GM18517 (cell line): ENCODE data around the gene NRIP1.

Source experiments
- ATAC-seq: cut with Tn5 transposase; IDR thresholded peaks from one replicate; pipeline ENCODE4 v1.9.1; 2021; ENCODE audit warnings: mild to moderate bottlenecking, moderate library complexity; ENCODE audit not compliant: unreplicated experiment

NRIP1 gene

DNA sequence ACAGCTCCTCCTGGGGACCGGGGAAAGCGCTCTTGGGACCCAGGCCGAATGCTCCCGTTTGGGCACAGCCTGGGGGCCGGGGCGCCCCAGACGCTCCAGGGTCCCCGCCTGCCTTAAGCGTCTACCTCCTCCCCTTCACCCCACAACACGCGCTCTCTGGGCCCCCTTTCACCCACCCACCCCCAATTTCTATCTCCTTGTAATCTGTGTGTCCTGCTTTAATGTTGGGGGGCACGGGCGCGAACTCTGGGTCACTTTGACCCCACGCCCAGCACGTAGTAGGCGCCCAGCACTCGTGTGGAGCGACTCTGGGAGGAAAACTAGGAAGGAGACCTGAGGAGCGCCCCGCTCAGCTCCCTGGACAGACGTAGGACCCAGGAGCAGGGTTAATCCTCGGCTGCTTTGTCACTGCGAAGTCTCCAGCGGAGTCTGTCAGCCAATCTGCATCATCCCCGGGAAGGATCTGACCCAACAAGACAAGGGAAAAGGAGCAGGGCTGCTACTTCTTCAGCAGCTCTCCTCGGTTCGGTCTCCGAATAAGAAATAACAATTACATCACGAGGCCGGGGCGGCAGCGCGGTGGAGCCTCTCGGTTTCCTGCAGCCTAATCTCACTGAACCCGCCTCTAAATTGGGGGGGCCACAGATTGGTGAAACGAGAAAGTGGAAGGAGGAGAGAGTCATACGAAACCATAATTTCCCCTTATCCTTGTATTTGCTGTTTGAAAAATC is 757 bp upstream of the NRIP1 start:
- ATAC-seq, result no peak

DNA sequence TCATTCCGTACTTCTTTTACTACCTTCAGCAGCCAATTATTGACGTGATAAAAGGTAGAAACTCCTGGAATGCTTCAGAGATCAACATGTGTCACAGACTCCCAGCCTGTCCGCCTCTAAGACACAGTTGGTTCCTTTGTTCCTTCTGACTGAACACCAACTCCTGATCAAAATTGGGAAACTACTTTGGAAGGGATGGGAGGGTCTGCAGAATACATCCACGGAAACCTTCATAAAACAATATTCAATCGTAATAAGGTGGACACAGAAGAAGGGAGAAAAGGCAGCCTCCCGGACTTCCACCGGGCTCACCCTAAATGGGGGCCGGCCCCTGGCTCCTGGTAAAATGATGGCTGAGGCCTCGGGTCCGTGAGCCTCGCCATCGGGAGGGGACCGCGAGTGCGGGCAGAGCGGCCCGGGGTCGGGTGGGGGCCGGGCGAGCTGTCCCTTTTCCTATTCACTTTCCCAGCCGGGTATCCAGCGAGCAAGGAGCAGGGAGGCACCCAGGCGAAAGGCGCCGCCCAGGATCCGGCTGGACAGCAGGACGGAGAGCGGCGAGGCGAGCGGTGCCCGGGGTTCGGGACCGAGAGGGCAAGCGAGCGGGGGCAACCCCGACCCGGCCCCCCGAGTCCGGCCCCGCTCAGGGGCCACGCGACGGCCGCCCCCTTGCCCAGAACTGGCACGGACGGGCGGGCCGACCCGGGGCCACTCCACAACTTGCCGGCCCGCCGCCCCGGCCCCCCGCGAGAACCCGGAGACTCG is 805 bp downstream of the NRIP1 start:
- ATAC-seq, result no peak

DNA sequence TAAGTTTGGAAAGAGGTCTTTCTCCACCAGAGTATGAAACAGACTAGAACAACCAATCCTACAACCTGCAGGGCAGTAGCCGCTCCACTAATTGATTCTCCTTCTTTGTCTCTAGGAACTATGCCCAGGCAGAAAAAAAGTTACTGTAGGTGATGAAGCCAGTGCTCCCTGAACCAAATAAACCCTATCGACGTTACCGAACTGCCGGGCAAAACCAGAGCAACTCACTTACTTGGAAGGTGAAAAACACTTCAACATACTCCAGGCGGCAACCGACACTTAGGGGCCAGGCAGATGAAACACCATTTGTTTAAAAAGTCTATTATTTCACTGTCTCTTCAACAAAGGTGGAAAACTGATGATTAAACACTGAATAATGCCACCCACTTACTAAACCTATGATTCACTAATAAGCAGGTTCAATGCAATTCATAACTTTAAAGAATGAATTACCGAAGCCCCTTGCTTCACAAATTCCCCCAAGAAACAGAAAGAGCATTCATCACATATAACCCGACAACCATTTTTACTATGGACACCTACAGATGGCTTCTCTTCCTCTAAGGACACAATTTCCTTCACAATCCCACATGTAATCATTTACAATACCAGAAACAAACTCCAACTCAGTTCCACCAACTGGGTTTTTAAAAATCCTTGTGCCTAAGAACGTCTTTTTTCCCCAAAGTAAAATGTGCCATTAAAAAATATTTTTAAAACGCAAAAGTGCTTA is 1.6 kb downstream of the NRIP1 start:
- no peak for ATAC-seq

DNA sequence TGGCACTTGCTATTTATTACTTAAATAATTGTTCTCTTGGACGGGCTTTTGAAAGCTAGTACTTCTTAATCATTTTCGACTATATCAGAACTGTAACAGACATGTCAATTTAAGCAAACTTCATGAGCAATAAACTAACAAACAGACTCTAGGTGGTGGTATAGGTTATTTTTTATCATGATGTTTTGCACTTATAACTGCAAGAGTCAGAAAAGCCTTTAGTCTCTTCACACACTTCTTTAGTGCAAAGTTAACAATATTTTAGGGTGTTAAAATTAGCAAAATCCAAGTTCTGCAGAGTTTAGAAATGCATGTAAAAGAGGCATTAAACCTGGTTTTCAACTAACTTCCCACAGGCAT is 2.2 kb downstream of the NRIP1 start:
- no peak for ATAC-seq

DNA sequence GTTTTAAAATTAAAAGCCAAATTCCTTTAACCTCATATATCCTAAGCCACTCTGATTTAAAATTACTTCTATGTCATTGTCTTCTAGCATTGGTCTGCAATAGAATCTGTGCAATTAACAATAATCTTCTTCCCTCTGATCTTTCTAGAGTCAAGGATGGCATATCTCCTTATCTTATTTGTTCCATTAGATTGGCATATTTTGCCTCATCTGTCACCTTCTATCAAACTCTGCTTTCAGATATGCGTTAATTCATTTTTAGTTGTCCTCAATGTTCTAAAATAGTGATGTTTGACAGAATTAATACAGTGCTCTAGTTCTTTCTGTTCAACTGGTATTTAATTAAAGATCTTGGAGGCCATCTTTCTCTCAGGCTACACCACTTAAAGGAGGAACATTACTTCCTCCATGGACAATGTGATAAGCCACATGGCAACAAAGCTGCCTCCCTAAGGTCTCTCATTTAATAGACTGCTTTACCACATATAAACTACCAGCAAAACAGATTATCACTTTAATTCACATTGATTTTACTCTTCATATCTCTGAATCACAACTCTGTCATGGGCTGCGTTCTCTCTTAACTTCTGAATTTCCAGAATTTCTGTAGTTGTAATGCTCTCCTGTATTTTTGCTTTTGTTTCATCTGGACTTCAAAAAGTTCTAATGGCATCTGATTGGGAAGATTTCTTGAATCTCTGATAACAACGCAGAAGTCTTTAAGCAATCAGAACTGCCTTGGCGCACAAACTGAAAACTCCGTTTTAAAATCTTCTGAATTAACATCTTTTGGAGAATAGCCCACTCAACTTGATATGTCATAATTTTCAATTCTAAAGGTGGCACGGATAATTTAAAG is 2.8 kb downstream of the NRIP1 start:
- ATAC-seq, result no peak

DNA sequence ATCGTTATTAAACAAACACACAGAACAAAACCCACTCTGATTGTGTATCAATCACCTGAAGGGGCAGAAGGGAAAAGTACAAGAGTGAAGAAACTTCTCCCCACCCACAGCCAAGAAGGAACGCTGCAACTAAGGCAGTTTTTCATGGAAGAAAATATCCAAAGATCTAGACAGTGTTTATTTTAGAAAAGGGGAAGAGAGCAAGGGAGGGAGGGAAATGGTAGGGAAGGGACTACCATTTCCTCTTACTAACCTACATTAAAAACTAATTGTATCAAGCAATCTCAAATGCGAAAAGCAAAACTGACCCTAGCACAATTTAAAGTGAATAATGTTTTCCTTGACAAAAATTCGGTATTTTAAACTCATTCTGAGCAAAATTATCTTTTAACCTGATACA is 3.5 kb downstream of the NRIP1 start:
- ATAC-seq, result no peak

DNA sequence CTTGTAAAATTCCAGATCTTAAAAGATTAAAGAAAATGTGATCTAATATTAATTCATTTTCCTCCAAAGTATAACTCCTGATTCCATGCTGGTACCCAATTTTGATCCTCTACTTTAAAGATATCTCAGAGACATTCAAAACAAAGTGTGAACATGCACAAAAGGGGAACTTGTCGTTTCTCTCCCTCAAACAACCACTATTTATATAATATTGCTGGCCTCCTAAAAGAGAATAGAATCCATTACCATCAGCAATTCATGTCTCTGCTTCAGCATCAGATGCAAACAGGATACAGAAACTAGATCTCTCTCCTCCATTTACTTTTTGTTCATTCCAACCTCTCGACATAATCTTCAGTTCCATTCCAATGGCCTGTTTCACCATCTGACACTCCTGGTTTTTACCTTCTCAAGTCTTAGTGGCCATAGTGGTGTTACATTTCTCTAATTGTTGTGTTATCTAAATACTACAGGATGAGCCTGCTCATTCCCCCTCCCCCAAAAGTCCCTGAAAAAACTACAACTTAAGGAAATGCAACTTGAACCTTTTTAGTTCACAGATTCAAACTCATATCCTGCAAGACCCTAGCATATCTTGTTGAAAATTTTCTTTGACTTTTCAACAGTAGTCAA is 4.1 kb downstream of the NRIP1 start:
- ATAC-seq, result no peak

DNA sequence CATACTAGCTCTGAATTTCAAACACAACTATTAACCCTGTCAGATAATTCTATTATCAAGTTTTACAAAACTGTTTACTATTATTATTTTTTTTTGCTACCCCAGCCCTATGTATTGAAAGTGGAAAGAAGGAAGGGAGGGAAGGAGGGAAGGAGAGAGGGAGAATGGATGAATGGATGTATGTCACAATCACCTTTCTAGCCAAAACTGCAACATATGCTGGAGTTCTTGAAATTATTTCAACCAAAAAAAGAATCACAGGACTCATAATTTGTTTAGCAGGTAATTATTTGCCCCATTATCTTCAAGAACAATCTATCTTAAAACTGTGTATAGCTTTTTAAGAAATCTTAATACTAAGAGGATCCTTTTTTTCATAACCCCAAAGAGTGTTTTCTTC is 5.4 kb downstream of the NRIP1 start:
- no peak for ATAC-seq

DNA sequence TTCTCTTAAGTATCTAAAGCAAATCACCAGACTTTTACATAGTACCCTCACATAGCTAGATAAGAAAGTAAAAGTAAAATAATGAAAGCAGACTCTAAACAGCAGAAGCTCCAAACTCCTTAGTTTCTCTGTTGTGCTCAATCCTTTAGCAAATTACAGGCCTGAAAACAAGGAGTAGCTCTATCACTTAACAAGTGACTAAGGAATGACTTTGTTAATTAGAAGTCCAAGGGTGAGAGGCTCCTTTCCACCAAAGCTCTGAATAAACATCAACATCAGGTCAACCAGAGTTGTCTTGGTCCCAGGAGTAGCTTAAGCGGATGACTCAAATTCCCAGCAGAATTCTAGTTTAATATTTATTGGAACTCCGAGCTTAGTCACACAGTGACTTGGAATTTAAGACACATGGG is 5.9 kb downstream of the NRIP1 start:
- no peak for ATAC-seq

DNA sequence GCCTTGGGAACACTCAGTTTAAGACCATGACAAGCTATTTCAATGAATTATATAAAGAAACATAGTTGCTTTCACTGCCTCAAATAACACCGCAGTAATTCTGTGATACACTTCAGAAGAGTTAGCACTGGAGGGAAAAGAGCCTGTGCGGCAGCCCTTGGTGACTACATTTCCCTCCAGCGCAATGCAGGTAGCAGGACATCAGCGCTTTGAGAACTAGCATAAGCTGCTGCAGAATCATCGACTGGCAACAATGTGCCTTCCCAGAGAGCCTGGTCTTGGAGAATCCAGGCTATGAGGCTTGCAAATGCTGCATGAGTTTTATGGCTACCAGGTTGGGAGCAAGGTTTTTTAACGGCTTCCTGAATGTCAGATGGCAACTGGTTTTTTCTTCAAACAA is 7.5 kb downstream of the NRIP1 start:
- ATAC-seq, result no peak

DNA sequence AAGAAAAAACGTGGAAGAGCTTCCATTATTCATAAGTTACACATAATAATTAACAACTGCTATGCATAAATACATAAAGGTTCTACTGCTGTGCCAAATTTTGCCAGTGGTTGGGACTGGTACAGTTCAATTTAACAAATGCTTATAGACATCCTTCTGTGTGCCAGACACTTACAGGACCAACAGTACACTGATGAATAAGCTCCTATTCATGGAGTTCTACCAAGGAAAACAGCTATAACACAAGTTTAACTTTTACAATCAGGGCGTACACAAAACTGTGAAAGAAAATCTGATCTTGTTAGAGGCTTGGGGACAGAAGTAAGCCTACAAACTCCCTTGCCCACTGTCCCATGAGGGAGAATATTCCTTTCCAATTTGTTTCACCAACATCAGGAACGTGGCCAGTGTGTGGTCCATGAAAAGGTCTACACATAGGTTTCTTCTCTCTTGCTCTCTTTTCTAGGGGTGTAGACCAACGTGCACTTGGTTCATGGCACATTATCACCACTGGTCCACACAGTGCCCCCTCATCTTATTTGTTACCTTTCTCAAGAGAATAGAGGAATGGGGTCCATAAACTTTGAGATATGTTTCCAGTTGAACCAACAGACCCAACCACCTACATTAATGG is 10.1 kb downstream of the NRIP1 start:
- no peak for ATAC-seq

DNA sequence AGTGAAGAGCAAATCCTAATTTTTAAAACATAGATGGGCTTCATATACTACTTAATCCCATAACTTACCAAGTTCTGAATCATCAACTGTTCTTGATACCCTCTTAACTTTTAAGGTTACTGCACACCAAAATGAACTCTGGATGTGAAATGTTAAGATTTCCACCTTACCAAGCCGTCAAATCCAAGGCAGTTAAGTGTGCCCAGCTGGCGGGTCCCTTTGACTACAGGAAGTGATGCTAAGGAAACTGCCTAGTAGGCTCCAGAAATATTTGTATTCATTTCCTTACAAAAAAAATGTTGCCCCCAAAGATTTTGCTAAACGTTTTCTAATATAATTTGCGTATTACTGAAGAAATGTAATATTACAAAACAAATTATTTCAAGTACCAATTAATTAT is 10.7 kb downstream of the NRIP1 start:
- ATAC-seq, result no peak

DNA sequence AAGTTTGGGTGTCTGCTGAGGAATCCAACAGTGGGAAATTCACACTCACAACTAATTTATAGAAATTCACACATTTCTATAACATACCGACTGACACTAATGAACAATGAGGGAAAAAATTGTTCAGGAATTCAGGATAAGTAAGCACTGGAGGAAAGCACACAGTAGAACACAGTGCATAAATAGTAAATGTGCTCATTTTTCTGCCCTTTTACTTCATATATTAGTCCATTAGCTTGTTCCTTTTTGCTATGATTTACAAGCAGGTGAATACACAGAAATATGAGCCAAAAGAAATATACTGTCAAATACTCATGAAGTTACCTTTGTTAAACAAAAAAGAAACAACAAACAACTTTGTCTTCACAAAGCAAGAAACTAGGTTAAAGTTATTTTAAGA is 11.3 kb downstream of the NRIP1 start:
- no peak for ATAC-seq

DNA sequence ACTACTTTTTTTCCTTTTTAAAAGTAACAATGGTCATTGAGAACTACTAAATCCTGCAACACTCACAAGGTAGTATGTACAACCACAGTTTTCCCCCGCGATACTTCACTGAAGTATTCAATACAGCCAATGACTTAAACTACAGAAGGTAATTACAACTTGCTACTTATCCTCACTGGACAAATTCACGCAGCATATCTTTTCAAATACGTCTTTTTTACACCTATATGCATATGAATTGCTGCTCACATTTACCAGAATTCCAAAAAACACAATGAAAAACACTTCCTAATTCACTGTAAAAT is 12.4 kb downstream of the NRIP1 start:
- ATAC-seq, result no peak

DNA sequence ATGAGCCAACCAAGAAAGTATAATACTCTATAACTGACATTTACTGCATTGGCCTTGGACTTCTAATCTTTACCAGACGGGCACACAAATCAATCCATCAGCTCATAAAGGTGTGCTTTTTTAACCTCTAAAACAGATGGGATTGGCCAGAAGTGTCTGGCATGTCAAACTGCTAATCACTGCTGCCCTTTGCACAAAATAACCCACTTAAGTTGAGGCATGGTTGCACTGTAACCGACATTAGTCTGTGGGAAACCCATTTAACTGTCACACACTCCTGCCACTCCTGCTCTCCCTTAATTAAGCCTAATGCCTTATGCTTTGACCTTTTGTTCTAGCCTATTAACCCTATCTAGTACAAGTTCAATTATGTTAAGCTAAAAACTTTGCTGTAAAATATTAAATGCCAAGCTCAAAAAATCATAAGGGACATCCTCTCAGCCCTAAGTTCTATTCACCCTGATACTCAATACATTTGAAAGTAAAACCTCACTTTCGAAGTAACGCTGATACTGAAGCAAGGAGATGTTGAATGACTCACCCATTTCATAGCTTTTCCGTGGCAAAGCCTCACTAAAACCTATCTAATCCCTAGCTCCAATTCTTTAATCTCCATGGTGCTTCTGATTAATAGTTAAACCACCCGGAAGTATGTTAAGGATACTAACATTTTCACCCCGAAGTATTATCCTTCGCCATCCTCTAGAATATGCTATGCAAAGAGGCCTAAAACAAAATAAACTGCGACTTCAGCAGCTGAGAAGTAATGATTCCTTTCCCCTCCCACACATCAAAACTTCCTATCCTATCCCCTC is 12.9 kb downstream of the NRIP1 start:
- no peak for ATAC-seq

DNA sequence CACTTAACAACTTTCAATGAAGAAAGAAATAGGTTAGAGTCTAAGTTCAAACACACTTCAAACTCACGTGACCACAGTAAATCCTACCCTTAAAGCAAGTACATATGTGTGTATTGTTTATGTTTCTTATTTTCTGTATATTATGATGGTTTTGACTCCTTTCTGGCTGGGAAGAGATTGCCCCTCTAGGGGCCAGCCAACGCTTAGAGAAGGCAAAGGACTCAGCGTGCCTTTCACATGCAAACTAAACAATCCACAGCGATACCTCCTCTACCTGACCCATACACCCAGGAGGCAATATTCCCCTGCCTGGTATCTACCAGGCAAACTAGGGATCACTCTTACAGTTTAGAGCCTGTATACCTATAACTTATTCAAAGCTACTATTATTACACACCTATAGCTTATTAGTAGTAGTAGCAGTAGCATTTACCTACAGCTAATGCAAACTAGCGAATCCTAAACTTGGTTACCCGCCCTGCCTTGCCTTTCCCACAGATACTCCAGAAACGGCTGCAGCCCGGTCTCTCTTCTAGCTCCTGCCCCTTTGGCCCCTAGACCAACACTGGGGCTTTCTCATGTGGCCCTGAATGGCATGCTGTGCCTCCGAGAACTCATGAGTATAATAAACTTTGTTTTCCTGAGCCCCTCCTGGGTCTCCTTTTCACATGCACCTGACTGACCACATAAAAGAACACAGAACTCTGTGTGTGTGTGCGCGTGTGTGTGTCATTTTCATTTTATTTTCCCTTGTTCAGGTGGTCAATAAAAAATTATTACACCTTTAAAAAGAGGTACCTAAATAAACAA is 14.0 kb downstream of the NRIP1 start:
- ATAC-seq, result no peak

DNA sequence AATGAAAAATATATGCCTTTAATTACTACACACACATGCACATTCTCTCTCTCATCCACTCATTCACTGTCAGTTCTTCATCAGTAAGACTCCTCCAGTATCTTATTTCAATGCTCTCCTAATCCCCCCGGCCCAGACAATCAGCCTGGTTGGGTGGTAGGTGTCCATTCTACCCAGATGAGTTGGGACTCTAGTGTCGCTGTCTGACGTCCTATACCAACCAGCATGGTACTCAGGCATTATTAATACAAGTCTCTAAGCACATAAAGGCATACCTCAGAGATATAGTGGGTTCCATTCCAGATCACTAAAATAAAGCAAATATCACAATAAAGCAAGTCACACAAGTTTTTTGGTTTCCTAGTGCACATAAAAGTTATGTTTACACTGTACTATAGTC is 19.8 kb downstream of the NRIP1 start:
- no peak for ATAC-seq

DNA sequence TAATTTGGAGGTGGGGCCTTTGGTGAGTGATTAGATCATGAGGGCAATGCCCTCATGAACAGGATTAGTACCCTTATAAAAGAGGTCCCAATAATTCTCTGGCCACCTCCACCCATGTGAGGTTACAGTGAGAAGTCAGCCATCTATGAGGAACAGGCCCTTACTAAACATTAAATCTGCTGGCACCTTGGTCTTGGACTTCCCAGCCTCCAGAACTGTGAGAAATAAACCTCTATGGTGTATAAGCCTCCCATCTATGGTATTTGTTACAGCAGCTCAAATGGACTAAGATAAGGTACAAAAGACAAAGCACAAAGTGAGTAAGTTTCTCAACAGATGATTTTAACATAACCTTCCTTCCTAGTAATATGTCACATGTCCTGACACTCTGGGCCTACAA is 22.3 kb downstream of the NRIP1 start:
- no peak for ATAC-seq
